ENCODE measurements around the gene CGREF1.

GRCh38 chr2:27095745-27096651 lies 22.9 kb downstream of the CGREF1 start:
- TF ChIP-seq CTCF (IDR thresholded peaks at IDR 0.05): no peak
- no peak for TF ChIP-seq POLR2A (IDR thresholded peaks at IDR 0.05)
